ENCODE results near the gene CIZ1.
"Not testable (repeated sequence)": the region's sequence is repeated elsewhere in the genome, so short reads cannot be mapped to it uniquely, and the experiment has no call there.

The CIZ1 gene

GRCh38 chr9:128191406-128192046 lies at the start of gene CIZ1:
Gene CIZ1 (minus strand): TSS chr9:128191572. CDS start chr9:128190857, 715 bp downstream.
- DNase-seq: peak; percentile 47 to 50

GRCh38 chr9:128233817-128234406 lies 42.5 kb upstream of the CIZ1 start:
- DNase-seq: no peak

- no peak for DNase-seq
Observed at GRCh38 chr9:128232528-128233428, 41.4 kb upstream of the CIZ1 start.

GRCh38 chr9:128231638-128232527 lies 40.5 kb upstream of the CIZ1 start:
- no peak for DNase-seq

GRCh38 chr9:128230897-128231296 lies 39.5 kb upstream of the CIZ1 start:
- not testable (repeated sequence) for DNase-seq

- DNase-seq: no peak
Observed at GRCh38 chr9:128226412-128226801, 35.0 kb upstream of the CIZ1 start.

- no peak for DNase-seq
Observed at GRCh38 chr9:128225770-128226411, 34.5 kb upstream of the CIZ1 start.

- no peak for DNase-seq
Observed at GRCh38 chr9:128224877-128225276, 33.5 kb upstream of the CIZ1 start.

- no peak for DNase-seq
Observed at GRCh38 chr9:128222880-128223670, 31.7 kb upstream of the CIZ1 start.

- no peak for DNase-seq
Observed at GRCh38 chr9:128222026-128222425, 30.7 kb upstream of the CIZ1 start.

- no peak for DNase-seq
Observed at GRCh38 chr9:128219831-128220230, 28.5 kb upstream of the CIZ1 start.

GRCh38 chr9:128218518-128219389 lies 27.4 kb upstream of the CIZ1 start:
- DNase-seq: no peak

GRCh38 chr9:128218172-128218517 lies 26.8 kb upstream of the CIZ1 start:
- no peak for DNase-seq

- no peak for DNase-seq
Observed at GRCh38 chr9:128216781-128217553, 25.6 kb upstream of the CIZ1 start.

GRCh38 chr9:128215491-128216409 lies 24.4 kb upstream of the CIZ1 start:
- no peak for DNase-seq

- DNase-seq: no peak
Observed at GRCh38 chr9:128214571-128215490, 23.5 kb upstream of the CIZ1 start.

GRCh38 chr9:128213746-128214497 lies 22.6 kb upstream of the CIZ1 start:
- DNase-seq: no peak
